Measurements from ENCODE around the gene DCTD.
A peak's percentile ranks its signal among the peaks of the same experiment; 100 is the strongest.

DCTD gene

GRCh38 chr4:182917182-182918043, at the start of gene DCTD:
Gene DCTD (minus strand): TSS chr4:182917386. CDS start chr4:182915568, 1,818 bp downstream.
- peak; percentile 86 for DNase-seq

- DNase-seq = no peak
These were observed 43.6 kb upstream of the DCTD start for GRCh38 chr4:182960746-182961145.

- DNase-seq = no peak
These were observed 43.0 kb upstream of the DCTD start for GRCh38 chr4:182960228-182960627.

GRCh38 chr4:182955411-182955810, 38.2 kb upstream of the DCTD start:
- no peak for DNase-seq

- DNase-seq = no peak
These were observed 27.5 kb upstream of the DCTD start for GRCh38 chr4:182944484-182945213.

GRCh38 chr4:182939680-182940079, 22.5 kb upstream of the DCTD start:
- no peak for DNase-seq

GRCh38 chr4:182938205-182938645, 21.0 kb upstream of the DCTD start:
- DNase-seq = peak; percentile 74

- no peak for DNase-seq
These were observed 20.4 kb upstream of the DCTD start for GRCh38 chr4:182937268-182938204.

GRCh38 chr4:182932651-182933050, 15.5 kb upstream of the DCTD start:
- no peak for DNase-seq

- DNase-seq = no peak
These were observed 14.6 kb upstream of the DCTD start for GRCh38 chr4:182931691-182932345.

- DNase-seq = no peak
These were observed 13.7 kb upstream of the DCTD start for GRCh38 chr4:182930889-182931288.

- no peak for DNase-seq
These were observed 12.1 kb upstream of the DCTD start for GRCh38 chr4:182929296-182929695.

GRCh38 chr4:182928061-182928460, 10.9 kb upstream of the DCTD start:
- no peak for DNase-seq

GRCh38 chr4:182927505-182927904, 10.3 kb upstream of the DCTD start:
- DNase-seq = no peak

GRCh38 chr4:182925855-182926254, 8.7 kb upstream of the DCTD start:
- DNase-seq = no peak

- DNase-seq = peak; percentile 66
These were observed 8.1 kb upstream of the DCTD start for GRCh38 chr4:182925298-182925757.

GRCh38 chr4:182924497-182924896, 7.3 kb upstream of the DCTD start:
- no peak for DNase-seq

- no peak for DNase-seq
These were observed 6.7 kb upstream of the DCTD start for GRCh38 chr4:182923796-182924340.

- no peak for DNase-seq
These were observed 6.2 kb upstream of the DCTD start for GRCh38 chr4:182923366-182923765.

GRCh38 chr4:182922501-182923284, 5.5 kb upstream of the DCTD start:
- DNase-seq = no peak

GRCh38 chr4:182921608-182922007, 4.4 kb upstream of the DCTD start:
- no peak for DNase-seq

Data from right hindlimb (tissue), 1 donor.